B cell (primary cell): ENCODE measurements around the gene SCRN3. TPM values are rescaled to one million over a fixed set of nuclear protein-coding genes. Genes with fewer than 3 reads are reported as not detected.

Experiments
- ATAC-seq: fragments of 200-7000 bp; cut with Tn5 transposase; one replicate; pipeline ENCODE4 v1.10.0; 2021; ENCODE audit warnings: low read depth, mild to moderate bottlenecking, moderate number of reproducible peaks, moderate library complexity
- CTCF ChIA-PET: fragments of 350-600 bp; sonication (Branson Sonifier 250); formaldehyde crosslinking; loops from one replicate; lab custom pipeline; 2021; ENCODE audit warnings: antibody characterized with exemption, inconsistent platforms; lab: Charles Lee
- POLR2A ChIA-PET: fragments of 350-600 bp; sonication (Branson Sonifier 250); formaldehyde crosslinking; loops from one replicate; lab custom pipeline; 2021; ENCODE audit warnings: antibody characterized with exemption; lab: Charles Lee
- DNase-seq: peaks from one replicate; pipeline ENCODE4 v3.0.0; 2013
- H2AFZ ChIP-seq: 2 replicates; pipeline ENCODE4 v1.6.1; 2012; ENCODE audit warnings: mild to moderate bottlenecking, low read depth, low read length; ENCODE audit not compliant: insufficient read depth, poor library complexity, severe bottlenecking
- H3K27ac ChIP-seq, 2 donors: 1 replicate in 1 of 2; 2 replicates in 1 of 2; pipeline ENCODE4 v1.5.1; 2012 to 2013; ENCODE audit warnings: low read length in 2 of 2, mild to moderate bottlenecking in 2 of 2, moderate library complexity in 1 of 2
- H3K27me3 ChIP-seq, 4 experiments: fragments of 200-600 bp in 1 of 4; sonication (generic) in 1 of 4; replicated peaks in 1 of 4; 1 replicate in 2 of 4; 2 replicates in 2 of 4; pipeline versions ENCODE4 v1.6.1 to v1.7.0; 2013 to 2016; ENCODE audit warnings: low read length in 3 of 4, mild to moderate bottlenecking in 2 of 4, mixed read lengths in 1 of 4, moderate library complexity in 1 of 4; ENCODE audit not compliant: insufficient read depth in 4 of 4, control insufficient read depth in 3 of 4; ENCODE audit errors: control extremely low read depth in 1 of 4
- H3K36me3 ChIP-seq, 2 experiments: replicated peaks in 1 of 2; 1 replicate in 1 of 2; 2 replicates in 1 of 2; pipeline versions ENCODE4 v1.6.1 to v1.7.1; 2013; ENCODE audit warnings: low read length in 1 of 2; ENCODE audit not compliant: insufficient read depth in 2 of 2, control insufficient read depth in 1 of 2; ENCODE audit errors: control extremely low read depth in 1 of 2, extremely low read depth in 1 of 2
- H3K4me1 ChIP-seq, 2 donors: fragments of 200-600 bp in 1 of 2; sonication (generic) in 1 of 2; 1 replicate in 1 of 2; 2 replicates in 1 of 2; pipeline versions ENCODE4 v1.5.1 to v1.6.1; 2013 to 2017; ENCODE audit warnings: low read length in 2 of 2; ENCODE audit not compliant: control insufficient read depth in 2 of 2, insufficient read depth in 2 of 2
- H3K4me2 ChIP-seq: replicated peaks from 2 replicates; pipeline ENCODE3; 2012; ENCODE audit warnings: mild to moderate bottlenecking, low read depth, low read length; ENCODE audit not compliant: poor library complexity, severe bottlenecking
- H3K4me3 ChIP-seq, 5 experiments: fragments of 200-600 bp in 1 of 5; sonication (generic) in 1 of 5; 1 replicate in 3 of 5; 2 replicates in 2 of 5; pipeline versions ENCODE4 v1.5.1 to v1.7.0; 2011 to 2016; ENCODE audit warnings: low read length in 4 of 5, mild to moderate bottlenecking in 4 of 5, low read depth in 2 of 5, control low read depth in 1 of 5, moderate library complexity in 1 of 5; ENCODE audit not compliant: insufficient read depth in 1 of 5; ENCODE audit errors: control extremely low read depth in 1 of 5, extremely low read depth in 1 of 5
- H3K79me2 ChIP-seq: fragments of 200-600 bp; sonication (generic); one replicate; pipeline ENCODE4 v1.6.0; 2016; ENCODE audit warnings: low read length; ENCODE audit not compliant: control insufficient read depth, insufficient read depth
- H3K9ac ChIP-seq: fragments of 200-600 bp; sonication (generic); 2 replicates; pipeline ENCODE4 v1.6.1; 2017; ENCODE audit warnings: mild to moderate bottlenecking, low read length, moderate library complexity
- H3K9me3 ChIP-seq, 3 donors: one replicate each; pipeline versions ENCODE4 v1.6.1 to v1.7.1; 2013; ENCODE audit warnings: low read length in 2 of 3; ENCODE audit not compliant: control insufficient read depth in 2 of 3, insufficient read depth in 1 of 3; ENCODE audit errors: control extremely low read depth in 1 of 3
- H4K20me1 ChIP-seq: 2 replicates; pipeline ENCODE4 v1.6.0; 2012; ENCODE audit warnings: mild to moderate bottlenecking, low read length; ENCODE audit not compliant: insufficient read depth, control insufficient read depth, poor library complexity, severe bottlenecking
- H3K27ac Mint-ChIP-seq: one replicate; pipeline ENCODE4 v1.8.0; 2021; ENCODE audit warnings: mixed read lengths
- H3K27me3 Mint-ChIP-seq: one replicate; pipeline ENCODE4 v1.8.0; 2021; ENCODE audit warnings: mixed read lengths
- H3K4me1 Mint-ChIP-seq: one replicate; pipeline ENCODE4 v1.8.0; 2021; ENCODE audit warnings: mixed read lengths
- H3K4me3 Mint-ChIP-seq: one replicate; pipeline ENCODE4 v1.8.0; 2021; ENCODE audit warnings: mixed read lengths
- H3K9me3 Mint-ChIP-seq: one replicate; pipeline ENCODE4 v1.8.0; 2022; ENCODE audit warnings: mixed read lengths; ENCODE audit not compliant: insufficient read depth
- CTCF ChIP-seq: fragments of 200-600 bp; IDR thresholded peaks from one replicate; pipeline ENCODE4 v1.8.0; 2022; ENCODE audit warnings: antibody characterized with exemption, mild to moderate bottlenecking
- EZH2 ChIP-seq: IDR thresholded peaks from 2 replicates; pipeline ENCODE4 v1.6.1; 2012; ENCODE audit warnings: borderline replicate concordance, low read depth, mild to moderate bottlenecking, moderate library complexity, low read length; ENCODE audit not compliant: insufficient read depth, poor library complexity, severe bottlenecking
- WGBS: methylation state at CpG from one replicate; pipeline ENCODE4 v1.1.5; 2013; ENCODE audit warnings: missing lambda C conversion rate; ENCODE audit not compliant: insufficient coverage; 5-methylcytosine and 5-hydroxymethylcytosine counted together
- intact Hi-C: fragments of 100-400 bp; cut with micrococcal nuclease; formaldehyde crosslinking; loops from one replicate; pipeline ENCODE4 v1.10.0; 2022
- polyA plus RNA-seq: library from polyadenylated mRNA; depleted of rRNA; stranded (reverse); fragments of >200 nt; gene quantifications from 2 replicates; pipeline ENCODE4 v1.2.3, GENCODE V29; 2012
- total RNA-seq, 2 donors: library from RNA; stranded (reverse); fragments of 120-200 nt in 1 of 2; gene quantifications; 1 replicate in 1 of 2; 2 replicates in 1 of 2; pipeline versions ENCODE4 v1.2.3 to v1.2.4, GENCODE V29; 2013 to 2022

Gene SCRN3
- total and polyA plus RNA-seq, 2 donors (not counting 1 experiment from before 2014, with no cell fraction given), result 9.8 to 21.6 TPM

- Mint-ChIP-seq H3K27ac (no peak overlapping the region), H3K27me3 (peaks cover 12% of the 10 kb centered on the region), H3K4me3 (no peak overlapping the region), H3K4me1 (no peaks in the 10 kb centered on the region), H3K9me3 (no peaks in the 10 kb centered on the region)
- no peaks in the 10 kb centered on the region for H3K9me3 ChIP-seq
- no peak overlapping the region for H3K4me2 ChIP-seq
- ChIA-PET POLR2A (no interaction called here), CTCF (interaction anchor here (1.0 to 3.3 kb wide), 4 partner anchors 9 to 950 kb away, joined by 3 to 17 read pairs (median 5); no protein-coding TSS in a partner anchor)
- H3K27me3 ChIP-seq, result peaks cover 0 to 6% (median 4%) of the 10 kb centered on the region in 4 experiments
- no peak overlapping the region for H3K9ac ChIP-seq
- peaks cover 4 to 12% of the 10 kb centered on the region in 2 experiments for H3K36me3 ChIP-seq
- no peaks in the 10 kb centered on the region for H3K79me2 ChIP-seq
- no peak overlapping the region for H2AFZ ChIP-seq
- intact Hi-C loops, result no loop called here
- no peaks in the 10 kb centered on the region for H4K20me1 ChIP-seq
- DNase-seq (no peak), ATAC-seq (no peak)
- TF ChIP-seq EZH2, result no peak
- no peak overlapping the region for H3K27ac ChIP-seq
- H3K4me3 ChIP-seq, result no peak overlapping the region
- no CpG with 5 or more reads among the region's 2 CpGs for WGBS
- H3K4me1 ChIP-seq, result no peaks in the 10 kb centered on the region
Measured at GRCh38 chr2:174350018-174350417, 45.5 kb upstream of the SCRN3 start.

- ATAC-seq (no peak), DNase-seq (no peak)
- no peak overlapping the region for H3K9ac ChIP-seq
- WGBS, result 100% methylated on average over 1 of the region's 2 CpGs
- H3K9me3 ChIP-seq, result no peaks in the 10 kb centered on the region
- H4K20me1 ChIP-seq, result peaks cover 6% of the 10 kb centered on the region
- TF ChIP-seq CTCF, result no peak
- no peak for TF ChIP-seq EZH2
- no peak overlapping the region for H2AFZ ChIP-seq
- H3K4me3 ChIP-seq, result no peak overlapping the region
- intact Hi-C loops, result no loop called here
- H3K79me2 ChIP-seq, result no peaks in the 10 kb centered on the region
- H3K4me2 ChIP-seq, result no peak overlapping the region
- H3K36me3 ChIP-seq, result peaks cover 4 to 12% of the 10 kb centered on the region in 2 experiments
- H3K27me3 Mint-ChIP-seq, result peaks cover 7% of the 10 kb centered on the region
- no peak overlapping the region for H3K27ac ChIP-seq
- no peaks in the 10 kb centered on the region for H3K9me3 Mint-ChIP-seq
- ChIA-PET POLR2A (no interaction called here), CTCF (interaction anchor here (1.0 to 3.3 kb wide), 5 partner anchors 9 to 950 kb away, joined by 3 to 17 read pairs (median 4); no protein-coding TSS in a partner anchor)
- peaks cover 0 to 4% (median 1%) of the 10 kb centered on the region in 4 experiments for H3K27me3 ChIP-seq
- no peaks in the 10 kb centered on the region for H3K4me1 ChIP-seq
- H3K4me3 Mint-ChIP-seq, result no peak overlapping the region
- H3K4me1 Mint-ChIP-seq, result no peaks in the 10 kb centered on the region
- no peak overlapping the region for H3K27ac Mint-ChIP-seq
Measured at GRCh38 chr2:174350593-174351181, 44.8 kb upstream of the SCRN3 start.
